NOMO-1 treated with dmso at 0.1 percent for 144 hours (cell line): ENCODE data around the gene KCNK7.
"Not testable (repeated sequence)": the region's sequence is repeated elsewhere in the genome, so short reads cannot be mapped to it uniquely, and the experiment has no call there.

ENCODE experiments used
- DNase-seq: peaks from one replicate; lab custom pipeline; 2025; ENCODE audit not compliant: unreplicated experiment; lab: John Stamatoyannopoulos, UW

KCNK7 gene

DNA sequence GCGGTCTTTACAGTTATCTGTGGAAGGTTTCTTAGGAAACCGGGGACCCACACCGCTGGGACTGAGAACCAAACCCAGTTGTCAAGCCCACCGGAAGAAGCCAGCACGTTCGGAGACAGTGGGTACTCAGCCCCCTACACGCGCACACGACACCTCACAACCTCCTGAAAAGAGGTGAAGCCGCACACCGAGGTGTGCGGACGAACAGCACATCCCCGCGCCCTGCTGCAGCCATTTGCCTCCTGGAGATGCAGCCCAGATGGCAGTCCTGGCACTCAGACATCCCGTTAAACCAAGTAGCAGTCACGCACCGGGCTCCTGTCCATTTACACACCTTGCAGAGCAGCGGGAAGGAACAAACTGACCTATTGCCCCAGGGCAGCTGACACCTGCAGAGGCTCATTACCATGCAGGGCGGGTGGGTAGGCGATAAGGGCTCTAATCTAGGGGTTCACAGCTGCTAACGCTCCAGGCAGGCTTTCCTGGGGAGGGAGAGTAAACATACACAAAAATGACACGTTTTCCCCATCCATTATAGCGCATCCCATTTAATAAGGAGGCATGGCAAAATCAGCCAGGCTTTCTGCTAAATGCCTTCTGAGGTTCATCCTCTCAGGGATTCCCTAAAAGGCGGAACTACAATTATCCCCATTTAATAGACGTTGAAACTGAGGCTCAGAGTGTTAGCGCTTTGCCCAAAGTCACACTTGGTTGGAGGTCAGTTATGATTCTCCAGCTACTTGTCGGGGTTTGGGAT lies 20.6 kb downstream of the KCNK7 start:
- no peak for DNase-seq

DNA sequence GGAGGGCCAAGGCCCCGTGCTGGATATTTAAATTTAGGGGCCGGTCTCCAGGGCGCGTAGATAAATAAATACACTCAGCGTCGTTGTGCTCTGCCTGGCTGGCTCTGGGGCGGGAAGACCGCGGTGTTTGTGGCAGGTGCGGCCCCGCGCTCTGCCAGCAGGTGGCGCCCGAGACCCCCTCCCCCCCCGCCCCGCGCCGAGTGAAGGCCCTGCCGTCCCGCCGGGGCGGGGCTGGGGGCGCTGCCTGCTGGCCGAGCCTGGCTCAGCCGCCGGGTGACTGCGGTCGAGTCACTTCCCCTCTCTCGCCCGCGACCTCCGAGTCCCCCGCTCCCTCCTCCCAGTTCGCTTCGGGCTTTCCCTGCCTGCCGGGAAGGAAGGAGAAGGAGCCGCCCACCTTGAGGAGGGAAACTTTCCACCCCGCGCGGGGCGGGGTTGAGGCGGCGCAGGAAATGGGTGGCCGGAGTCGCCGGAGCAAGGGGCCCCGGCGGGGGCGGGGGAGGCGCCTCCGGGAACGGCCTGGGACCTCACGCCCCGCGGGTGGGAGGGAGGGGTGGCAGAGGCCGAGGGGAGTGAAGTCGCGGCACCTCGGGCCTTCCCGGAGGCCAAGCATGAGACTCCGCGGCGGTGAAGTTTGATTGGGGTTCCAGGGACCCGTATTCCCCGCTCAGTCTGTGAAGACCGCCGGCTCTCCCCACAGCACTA lies 21.3 kb downstream of the KCNK7 start:
- DNase-seq = peak; percentile 98

DNA sequence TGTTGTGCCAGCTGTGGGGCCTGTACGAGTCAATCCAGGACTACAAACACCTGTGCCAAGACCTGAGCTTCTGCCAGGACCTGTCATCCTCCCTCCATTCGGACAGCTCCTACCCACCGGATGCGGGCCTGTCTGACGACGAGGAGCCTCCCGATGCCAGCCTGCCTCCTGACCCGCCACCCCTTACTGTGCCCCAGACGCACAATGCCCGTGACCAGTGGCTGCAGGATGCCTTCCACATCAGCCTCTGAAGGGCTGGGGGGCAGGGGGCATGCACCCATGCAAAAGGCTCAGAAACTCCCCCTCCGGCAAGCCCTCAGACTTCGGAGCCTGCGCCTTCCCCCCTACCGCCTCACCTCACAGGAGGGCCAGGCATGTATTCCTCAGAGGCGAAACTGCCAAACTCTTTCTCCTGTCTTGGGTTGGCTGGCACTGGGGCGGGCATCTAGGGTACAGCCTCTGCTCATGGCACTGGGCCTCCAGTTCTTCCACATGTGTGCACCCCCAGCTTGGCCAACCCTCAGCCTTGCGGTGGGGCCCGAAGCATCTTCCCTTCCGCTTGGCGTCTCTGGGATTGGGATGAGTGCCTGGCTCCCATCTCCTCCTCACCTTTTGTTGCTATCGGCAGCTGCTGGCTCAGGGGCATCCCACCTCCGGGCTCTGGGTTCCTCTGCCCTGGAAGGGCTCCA lies 22.1 kb downstream of the KCNK7 start:
- DNase-seq = no peak

DNA sequence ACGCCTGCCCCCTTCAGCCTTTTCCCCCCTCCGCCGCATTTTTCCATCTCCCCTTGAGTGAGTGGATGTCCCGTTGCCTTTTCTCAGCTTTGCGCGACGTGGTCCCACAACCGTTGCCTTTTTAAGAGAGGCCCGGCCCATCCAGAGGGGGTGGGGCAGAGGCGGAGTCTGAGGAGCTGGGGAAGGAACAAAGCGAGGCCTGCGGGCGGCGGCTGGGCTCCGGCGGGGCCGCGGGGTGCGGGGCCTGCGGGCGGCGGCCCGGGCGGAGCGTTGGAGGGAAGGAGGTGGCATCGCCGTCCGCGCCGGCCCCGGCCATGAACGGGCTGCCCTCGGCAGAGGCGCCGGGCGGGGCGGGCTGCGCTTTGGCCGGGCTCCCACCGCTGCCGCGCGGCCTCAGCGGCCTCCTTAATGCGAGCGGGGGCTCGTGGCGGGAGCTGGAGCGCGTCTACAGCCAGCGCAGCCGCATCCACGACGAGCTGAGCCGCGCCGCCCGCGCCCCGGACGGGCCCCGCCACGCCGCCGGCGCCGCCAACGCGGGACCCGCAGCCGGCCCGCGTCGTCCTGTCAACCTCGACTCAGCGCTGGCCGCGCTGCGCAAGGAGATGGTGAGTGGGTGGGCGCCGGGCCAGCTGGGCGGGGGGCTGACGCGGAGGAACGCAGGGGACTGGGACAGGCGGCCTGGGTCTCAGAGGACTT lies 23.1 kb downstream of the KCNK7 start, which contains the start of gene FAM89B:
Gene FAM89B, plus strand, starts transcription at position 183 of the 696 bp plus-strand sequence. Its CDS starts 132 bp downstream, at position 315.
- DNase-seq = peak; percentile 81

DNA sequence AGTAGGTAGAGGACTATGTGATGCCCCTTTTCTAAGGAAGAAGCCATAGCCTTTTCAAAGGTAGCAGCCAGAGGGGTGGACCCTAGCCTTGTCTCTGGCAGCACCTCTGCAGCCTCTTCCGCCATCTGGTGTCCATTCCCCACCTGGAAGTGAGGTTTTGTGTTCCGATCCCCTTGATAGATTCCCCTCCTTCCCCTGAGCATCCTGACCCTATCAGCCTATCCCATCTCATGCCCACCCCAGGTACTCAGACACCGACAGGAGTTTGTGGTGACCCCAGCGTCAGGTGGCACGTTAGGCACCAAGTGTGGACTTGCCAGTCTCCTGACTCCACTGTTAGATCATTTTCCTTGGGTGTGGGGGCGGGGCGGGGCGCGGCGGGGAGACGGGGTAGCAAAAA lies 23.7 kb downstream of the KCNK7 start:
- no peak for DNase-seq

DNA sequence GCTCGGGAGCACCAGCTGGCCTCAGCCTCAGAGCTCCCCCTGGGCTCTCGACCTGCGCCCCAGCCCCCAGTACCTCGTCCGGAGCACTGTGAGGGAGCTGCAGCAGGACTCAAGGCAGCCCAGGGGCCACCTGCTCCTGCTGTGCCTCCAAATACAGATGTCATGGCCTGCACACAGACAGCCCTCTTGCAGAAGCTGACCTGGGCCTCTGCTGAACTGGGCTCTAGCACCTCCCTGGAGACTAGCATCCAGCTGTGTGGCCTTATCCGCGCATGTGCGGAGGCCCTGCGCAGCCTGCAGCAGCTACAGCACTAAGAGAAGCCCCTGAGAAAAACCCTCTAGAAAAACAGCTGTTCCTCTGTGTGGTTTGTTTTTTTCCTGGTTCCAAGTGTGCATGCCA lies 24.2 kb downstream of the KCNK7 start:
- DNase-seq = no peak

DNA sequence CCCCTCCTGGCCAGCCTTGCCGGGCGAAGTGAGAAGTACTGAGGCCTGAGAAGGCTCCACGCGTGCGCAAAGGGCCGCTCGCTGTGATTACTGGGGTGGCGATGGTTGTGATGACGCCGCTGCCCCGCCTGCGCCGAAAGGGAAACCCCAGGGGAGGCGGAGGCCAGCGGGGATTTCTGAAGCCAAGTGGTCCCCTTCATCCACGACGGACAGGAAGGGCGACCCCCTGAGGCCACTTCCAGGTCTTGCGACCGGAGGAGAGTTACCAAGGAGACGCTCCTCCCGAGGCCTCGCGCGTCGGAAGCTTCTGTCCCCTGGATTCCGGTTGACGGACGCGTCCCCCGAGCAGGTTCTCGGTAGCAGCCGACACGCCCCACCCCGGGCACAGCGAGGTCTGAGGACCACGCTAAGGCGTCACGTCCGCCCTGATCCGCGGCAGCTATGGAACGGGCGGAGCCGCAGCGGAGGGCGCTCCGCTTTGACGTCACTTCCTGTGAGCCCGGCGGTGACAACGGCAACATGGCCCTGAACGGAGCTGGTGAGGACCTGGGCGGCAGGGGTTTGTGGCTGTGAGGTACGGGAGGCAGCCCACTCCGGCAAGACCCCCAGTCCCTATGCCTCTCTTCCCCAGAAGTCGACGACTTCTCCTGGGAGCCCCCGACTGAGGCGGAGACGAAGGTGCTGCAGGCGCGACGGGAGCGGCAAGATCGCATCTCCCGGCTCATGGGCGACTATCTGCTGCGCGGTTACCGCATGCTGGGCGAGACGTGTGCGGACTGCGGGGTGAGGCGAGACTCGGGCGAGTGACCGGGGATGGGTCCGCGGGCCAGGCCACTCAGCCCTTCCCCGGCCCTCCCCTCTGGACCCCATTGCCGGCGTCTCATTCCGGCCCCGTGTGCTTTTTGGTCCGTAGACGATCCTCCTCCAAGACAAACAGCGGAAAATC lies 25.4 kb downstream of the KCNK7 start, which contains the start of gene ZNRD2:
Gene ZNRD2, plus strand, starts transcription at position 505 of the 946 bp plus-strand sequence. Its CDS starts 15 bp downstream, at position 520.
- DNase-seq = peak; percentile 98

DNA sequence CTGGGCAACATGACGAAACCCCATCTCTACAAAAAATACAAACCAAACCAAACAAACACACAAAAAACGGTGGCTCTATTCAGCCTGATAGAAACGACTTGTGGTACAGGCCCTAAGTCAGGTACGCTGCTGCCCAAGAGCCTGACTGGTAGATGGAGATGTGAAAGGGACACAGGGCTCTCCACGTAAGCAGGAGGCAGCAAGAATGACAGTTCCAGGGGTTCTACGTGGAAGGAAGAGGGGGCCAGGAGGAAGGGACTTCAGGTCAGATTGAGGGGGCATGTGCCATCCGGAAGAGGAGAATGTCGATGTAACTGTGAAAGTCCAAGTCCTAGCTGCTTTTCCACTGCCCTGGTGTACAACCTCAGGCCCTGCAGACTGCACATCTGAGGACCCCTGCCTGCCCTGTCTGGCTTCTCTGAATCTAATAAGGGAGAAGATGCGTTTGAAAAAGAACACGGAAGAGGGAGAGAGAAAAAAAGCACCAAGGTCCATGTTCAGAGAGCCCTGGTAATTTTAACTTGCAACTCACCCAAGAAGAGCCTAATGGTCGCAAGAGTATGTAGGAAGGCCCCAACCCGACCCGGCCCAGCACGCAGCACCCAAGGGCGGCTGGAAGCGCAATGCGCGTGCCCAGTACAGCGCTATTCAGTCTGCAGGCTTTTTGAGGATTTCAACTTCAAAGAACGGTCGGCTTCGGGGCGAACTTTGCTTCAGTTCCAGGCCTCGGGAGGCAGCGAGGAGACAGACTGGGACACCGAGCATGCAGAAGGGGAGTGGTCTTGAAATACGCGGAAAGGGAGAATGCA lies 26.2 kb downstream of the KCNK7 start:
- DNase-seq = no peak

DNA sequence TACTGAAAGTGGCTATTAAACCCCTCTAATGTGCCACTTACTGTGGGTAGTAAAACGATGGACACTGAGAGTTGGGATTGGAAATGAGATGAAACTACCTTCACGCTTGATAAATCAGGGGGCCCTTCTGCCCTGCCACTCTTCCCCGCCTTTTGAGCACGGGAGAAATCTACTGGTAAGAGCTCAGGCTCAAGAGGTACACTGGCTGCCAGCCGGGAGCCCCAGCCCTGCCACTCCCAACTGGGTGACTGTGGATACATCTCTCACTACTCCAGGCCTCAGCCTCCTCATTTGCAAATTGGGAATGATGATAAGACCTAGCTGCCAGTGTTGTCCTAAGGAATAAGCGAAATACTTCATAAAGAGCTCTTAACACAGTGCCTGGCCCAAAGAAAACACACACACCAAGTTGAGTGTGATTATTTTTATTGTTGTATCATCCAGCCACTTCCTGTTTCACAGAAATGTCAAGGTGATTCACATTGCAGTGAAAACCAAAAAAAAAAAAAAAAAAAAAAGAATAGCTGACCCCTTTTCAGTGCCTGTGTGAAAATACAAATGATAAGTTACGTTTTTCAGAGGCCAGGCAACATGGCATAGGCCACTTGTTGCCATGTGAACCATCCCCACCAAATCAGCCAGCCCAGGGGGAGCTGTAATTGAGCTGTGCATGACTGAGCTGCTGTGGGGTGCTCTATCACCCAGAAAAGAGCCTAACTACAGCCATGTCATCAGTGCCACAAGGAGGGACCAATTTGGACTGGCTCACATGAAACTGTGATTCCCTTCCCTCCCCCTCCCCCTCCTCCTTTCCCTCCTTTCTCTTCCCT lies 29.8 kb downstream of the KCNK7 start:
- no peak for DNase-seq

DNA sequence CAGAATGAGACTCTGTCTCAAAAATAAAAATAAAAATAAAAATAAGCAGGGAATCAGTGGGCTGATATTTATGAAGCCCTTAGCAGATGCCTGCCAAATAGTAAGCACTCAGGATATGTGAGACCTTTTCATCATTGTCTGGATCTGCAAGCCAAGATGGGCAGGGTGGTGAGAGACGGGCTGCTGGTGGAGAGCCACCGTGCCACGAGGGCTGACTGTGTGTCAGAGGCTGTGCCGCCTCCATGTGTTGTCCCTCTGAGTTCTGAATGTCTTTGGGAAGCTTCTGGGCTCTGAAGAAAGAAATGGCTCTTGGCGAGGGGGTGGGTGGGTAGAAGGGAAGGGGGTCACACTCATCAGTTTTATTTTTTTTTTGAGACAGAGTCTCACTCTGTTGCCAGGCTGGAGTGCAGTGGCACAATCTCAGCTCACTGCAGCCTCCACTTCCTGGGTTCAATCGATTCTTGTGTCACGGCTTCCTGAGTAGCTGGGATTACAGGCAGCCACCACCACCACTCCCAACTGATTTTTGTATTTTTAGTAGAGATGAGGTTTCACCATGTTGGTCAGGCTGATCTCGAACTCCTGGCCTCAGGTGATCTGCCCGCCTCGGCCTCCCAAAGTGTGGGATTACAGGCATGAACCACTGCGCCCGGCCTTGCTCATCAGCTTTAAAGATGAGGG lies 30.6 kb downstream of the KCNK7 start:
- not testable (repeated sequence) for DNase-seq

DNA sequence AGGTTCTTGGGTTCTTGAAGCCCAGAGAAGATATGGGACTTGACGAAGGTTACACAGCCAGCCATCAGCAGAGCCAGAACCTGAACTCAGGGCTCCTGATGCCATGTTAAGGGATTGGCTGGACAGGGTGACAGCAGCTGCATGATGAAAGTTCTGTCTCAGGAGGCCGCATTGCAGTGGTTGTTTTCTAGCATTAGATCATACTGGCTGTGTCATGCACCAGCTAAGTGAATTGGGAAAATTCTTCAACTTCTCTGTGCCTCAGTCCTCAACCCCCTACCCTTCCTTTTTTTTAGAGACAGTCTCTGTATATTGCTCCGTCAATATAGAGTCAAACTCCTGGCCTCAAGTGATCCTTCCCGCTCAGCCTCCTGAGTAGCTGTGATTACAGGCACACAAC lies 32.0 kb downstream of the KCNK7 start:
- DNase-seq = no peak

DNA sequence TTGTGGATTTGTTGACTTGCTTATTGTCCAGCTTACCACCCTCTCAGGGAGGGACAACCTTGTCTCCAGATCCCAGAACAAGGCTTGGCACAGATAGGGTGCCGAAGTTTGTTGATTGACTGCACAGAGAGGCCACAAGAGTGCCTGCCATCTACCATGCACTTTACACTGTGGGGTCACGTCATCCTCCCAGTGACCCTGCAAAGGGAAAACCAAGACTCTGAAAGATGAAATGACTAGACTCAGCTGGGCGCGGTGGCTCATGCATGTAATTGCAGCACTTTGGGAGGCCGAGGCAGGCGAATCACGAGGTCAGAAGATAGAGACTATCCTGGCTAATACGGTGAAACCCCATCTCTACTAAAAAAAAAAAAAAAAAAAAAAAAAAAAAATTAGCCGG lies 32.8 kb downstream of the KCNK7 start:
- DNase-seq = no peak

DNA sequence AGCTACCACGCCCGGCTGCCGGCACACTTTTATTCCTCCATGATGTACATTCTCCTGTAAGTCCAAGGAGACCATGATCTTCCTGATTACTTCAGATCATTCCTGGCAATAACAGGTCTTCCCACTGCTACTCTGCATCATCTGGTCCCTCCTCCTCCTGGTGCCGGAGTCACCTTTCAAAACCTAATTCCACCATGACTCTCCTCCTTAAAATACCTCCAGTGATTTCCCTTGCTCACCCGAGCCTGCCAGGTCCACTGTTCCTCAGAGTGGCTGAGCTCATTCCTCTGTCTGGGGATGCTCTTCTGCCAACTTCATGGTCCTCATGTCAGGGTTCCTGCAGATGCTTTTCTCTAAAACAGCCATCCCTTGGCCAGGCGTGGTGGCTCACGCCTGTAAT lies 33.6 kb downstream of the KCNK7 start:
- DNase-seq = no peak

DNA sequence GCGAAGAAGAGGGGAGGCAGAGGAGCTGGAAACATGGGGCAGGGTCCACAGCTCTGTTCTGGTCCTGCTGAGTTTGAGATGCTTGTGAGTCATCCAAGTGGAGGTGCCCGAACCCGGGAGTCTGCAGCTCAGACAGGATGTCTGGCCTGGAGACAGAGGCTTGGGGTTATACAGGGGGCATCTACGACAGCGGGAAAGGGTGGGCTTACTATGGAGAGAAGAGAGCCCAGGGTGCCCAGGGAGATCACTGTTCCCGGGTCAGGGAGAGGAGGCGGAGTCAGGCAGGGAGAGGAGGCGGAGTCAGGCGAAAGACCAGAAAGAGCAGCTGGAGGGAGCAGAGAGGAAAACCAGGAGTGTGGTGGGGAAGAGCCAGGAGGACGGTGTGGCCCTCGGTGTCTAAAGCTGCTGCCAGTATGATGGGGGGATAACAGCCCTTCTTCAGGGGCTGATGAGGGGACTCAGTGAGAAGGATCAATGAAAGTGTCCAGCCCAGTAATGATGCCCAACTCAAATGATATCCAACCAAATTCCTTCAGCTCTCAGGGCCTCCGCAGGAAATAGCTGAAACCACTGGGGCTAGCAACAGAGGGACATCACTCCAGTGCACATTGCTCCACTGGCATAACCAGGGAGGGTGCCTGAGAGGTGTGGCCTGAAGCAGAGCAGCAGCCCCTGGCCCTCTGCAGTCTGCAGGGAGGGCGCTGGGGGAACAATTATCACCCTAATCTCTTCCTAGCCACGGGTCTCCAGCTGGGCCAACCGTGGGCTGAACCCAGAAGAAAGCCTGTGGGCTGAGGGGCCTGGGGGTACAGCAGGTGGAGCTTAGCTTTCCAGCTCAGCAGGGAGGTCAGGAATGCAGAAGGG lies 34.8 kb downstream of the KCNK7 start:
- no peak for DNase-seq

DNA sequence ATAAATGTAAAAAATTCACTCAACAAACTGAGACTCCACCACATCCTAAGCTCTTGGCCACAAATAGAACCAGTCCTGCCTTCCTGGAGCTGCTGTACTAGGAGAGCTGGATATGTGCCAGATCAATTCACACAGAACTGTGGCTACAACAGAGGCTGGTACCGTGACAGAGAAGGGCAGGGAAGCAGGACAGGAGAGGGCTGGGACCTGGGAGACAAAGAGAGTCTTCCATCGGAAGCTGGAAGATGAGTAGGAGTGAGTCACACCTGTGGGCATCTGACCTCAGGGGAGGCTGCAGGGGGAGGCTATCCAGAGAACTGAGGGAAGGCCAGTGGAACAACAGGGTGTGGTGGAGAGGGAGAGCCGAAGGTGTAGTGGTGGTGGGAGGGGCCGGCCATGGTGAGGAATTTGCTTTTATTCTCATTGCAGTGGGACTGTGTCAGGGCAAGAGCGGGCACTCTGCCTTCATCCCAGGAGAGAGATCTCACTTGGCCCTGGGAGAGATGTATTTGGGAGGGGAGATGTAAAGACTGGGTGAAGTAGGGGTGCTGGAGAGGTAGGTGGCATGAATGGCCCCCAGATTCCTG lies 35.6 kb downstream of the KCNK7 start:
- no peak for DNase-seq

DNA sequence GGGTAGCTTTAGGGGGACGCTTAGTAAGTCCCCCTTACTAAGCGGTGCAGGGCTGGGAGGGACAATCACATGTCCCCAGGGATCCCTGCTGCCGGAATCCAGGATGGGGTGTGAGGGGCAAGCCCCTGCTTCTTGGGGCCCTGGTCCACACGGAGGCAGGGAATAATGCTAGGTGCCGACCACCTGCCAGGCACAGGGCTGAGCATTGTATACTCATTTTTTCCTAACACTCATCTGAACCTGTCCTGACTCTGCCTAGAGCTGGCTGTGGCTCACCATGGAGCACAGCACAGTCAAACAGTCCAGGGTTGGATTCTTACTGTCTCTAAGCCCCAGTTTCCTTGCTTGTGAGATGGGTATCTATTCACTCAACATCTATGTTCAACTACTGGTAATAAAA lies 36.1 kb downstream of the KCNK7 start:
- no peak for DNase-seq
